GM12878 (cell line): ENCODE results near the gene ADAMTS2. TPM values are rescaled to one million over a fixed set of nuclear protein-coding genes. Genes with fewer than 3 reads are reported as not detected.

ENCODE experiments used
- ATAC-seq: fragments of 200-7000 bp; cut with Tn5 transposase; 3 replicates; pipeline ENCODE4 v1.9.1; 2020; ENCODE audit warnings: mild to moderate bottlenecking, moderate library complexity
- BruUV-seq: library from RNA; stranded (reverse); fragments of 400-500 nt; replicated peaks from 2 replicates; lab custom pipeline; 2021; lab: Mats Ljungman, UMichigan
- CTCF ChIA-PET: fragments of 300-600 bp; sonication (Branson Sonifier 250); formaldehyde crosslinking; extraction: SDS; loops from one replicate; lab custom pipeline; 2021; ENCODE audit warnings: inconsistent platforms; lab: Yijun Ruan, JAX
- POLR2A ChIA-PET: fragments of 350-600 bp; formaldehyde crosslinking; extraction: SDS; loops from one replicate; lab custom pipeline; 2021; ENCODE audit warnings: inconsistent platforms; lab: Charles Lee
- RAD21 ChIA-PET: fragments of 300-600 bp; sonication (Branson Sonifier 250); formaldehyde crosslinking; loops from one replicate; lab custom pipeline; 2023; ENCODE audit warnings: antibody characterized with exemption; ENCODE audit not compliant: unreplicated experiment; lab: Charles Lee
- SMC1A ChIA-PET: fragments of 300-600 bp; sonication (Branson Sonifier 250); formaldehyde crosslinking; loops from one replicate; lab custom pipeline; 2023; ENCODE audit not compliant: unreplicated experiment, uncharacterized antibody; lab: Charles Lee
- DNase-seq: peaks from one replicate; pipeline ENCODE4 v3.0.0-alpha.2; 2011; ENCODE audit warnings: low read depth, low spot score
- FAIRE-seq: peaks from 3 replicates; lab custom pipeline; 2011; peaks lifted over from hg19 to GRCh38; lab: Jason Lieb, UNC
- H2AFZ ChIP-seq: 2 replicates; pipeline ENCODE4 v1.6.0; 2011; ENCODE audit warnings: low read depth, low read length, control low read depth; ENCODE audit not compliant: control insufficient read depth
- H3K27ac ChIP-seq: 2 replicates; pipeline ENCODE4 v1.5.1; 2011; ENCODE audit warnings: control low read depth; ENCODE audit not compliant: control insufficient read depth, insufficient read depth
- H3K27me3 ChIP-seq, 2 experiments: replicated peaks in 1 of 2; 2 replicates each; pipeline versions ENCODE4 v1.6.0 to v1.6.1; 2011; ENCODE audit warnings: low read length in 1 of 2; ENCODE audit not compliant: control insufficient read depth in 2 of 2, insufficient read depth in 2 of 2
- H3K36me3 ChIP-seq, 2 experiments: 2 replicates each; pipeline ENCODE4 v1.5.1; 2011; ENCODE audit warnings: low read length in 1 of 2; ENCODE audit not compliant: control insufficient read depth in 2 of 2, insufficient read depth in 2 of 2
- H3K4me1 ChIP-seq: 2 replicates; pipeline ENCODE4 v1.6.1; 2011; ENCODE audit warnings: mild to moderate bottlenecking, low read length, moderate library complexity, mixed read lengths; ENCODE audit not compliant: control insufficient read depth, insufficient read depth
- H3K4me2 ChIP-seq: 2 replicates; pipeline ENCODE4 v1.6.0; 2011; ENCODE audit warnings: control low read depth; ENCODE audit not compliant: control insufficient read depth, insufficient read depth
- H3K4me3 ChIP-seq: fragments of 200-600 bp; sonication (generic); 2 replicates; pipeline ENCODE4 v1.5.1; 2016
- H3K79me2 ChIP-seq: 2 replicates; pipeline ENCODE4 v1.6.0; 2011; ENCODE audit warnings: low read length; ENCODE audit not compliant: control insufficient read depth, insufficient read depth
- H3K9ac ChIP-seq: 2 replicates; pipeline ENCODE4 v1.8.0; 2011; ENCODE audit warnings: low read length, control low read depth, mixed read lengths; ENCODE audit not compliant: control insufficient read depth, insufficient read depth
- H3K9me3 ChIP-seq: replicated peaks from 3 replicates; pipeline ENCODE4 v1.5.1; 2011; ENCODE audit warnings: mild to moderate bottlenecking, low read length; ENCODE audit not compliant: control insufficient read depth, insufficient read depth
- H4K20me1 ChIP-seq: 2 replicates; pipeline ENCODE4 v1.6.0; 2011; ENCODE audit not compliant: control insufficient read depth, insufficient read depth
- ATF7 ChIP-seq: fragments of 450-650 bp; IDR thresholded peaks from 2 replicates; pipeline ENCODE4 v1.6.1; 2016; ENCODE audit warnings: low read depth, mild to moderate bottlenecking
- CHD2 ChIP-seq: IDR thresholded peaks from 2 replicates; pipeline ENCODE4 v1.6.1; 2011; ENCODE audit warnings: low read depth, low read length, improper control_type of control experiment, borderline replicate concordance
- EP300 ChIP-seq, 2 experiments: fragments of 150-350 bp in 1 of 2; IDR thresholded peaks; 2 replicates each; pipeline ENCODE4 v1.6.1; 2011 to 2012; ENCODE audit warnings: low read depth in 2 of 2, low read length in 2 of 2, borderline replicate concordance in 1 of 2, improper control_type of control experiment in 1 of 2, inconsistent platforms in 1 of 2; ENCODE audit not compliant: control insufficient read depth in 1 of 2
- FOXM1 ChIP-seq: IDR thresholded peaks from 2 replicates; pipeline ENCODE4 v1.6.1; 2012; ENCODE audit warnings: low read depth, mild to moderate bottlenecking, inconsistent platforms, low read length, moderate library complexity
- GABPA ChIP-seq: IDR thresholded peaks from 2 replicates; pipeline ENCODE4 v1.6.1; 2014; ENCODE audit warnings: antibody characterized with exemption, low read depth, mild to moderate bottlenecking, inconsistent platforms
- IRF4 ChIP-seq: IDR thresholded peaks from 2 replicates; pipeline ENCODE4 v1.6.1; 2011; ENCODE audit warnings: low read depth, low read length
- KLF5 ChIP-seq: fragments of 450-650 bp; IDR thresholded peaks from 2 replicates; pipeline ENCODE4 v1.6.1; 2014; ENCODE audit warnings: mild to moderate bottlenecking; ENCODE audit not compliant: partially characterized antibody
- MTA3 ChIP-seq: IDR thresholded peaks from 2 replicates; pipeline ENCODE4 v1.6.1; 2012; ENCODE audit warnings: low read length, inconsistent platforms, borderline replicate concordance
- PAX5 ChIP-seq: IDR thresholded peaks from 2 replicates; pipeline ENCODE4 v1.6.1; 2011; ENCODE audit warnings: low read depth, low read length, borderline replicate concordance
- PAX8 ChIP-seq: fragments of 450-650 bp; IDR thresholded peaks from 2 replicates; pipeline ENCODE4 v1.6.1; 2017; ENCODE audit warnings: mild to moderate bottlenecking, moderate library complexity
- POLR2A ChIP-seq: IDR thresholded peaks from 2 replicates; pipeline ENCODE4 v1.6.1; 2011; ENCODE audit warnings: low read depth, mild to moderate bottlenecking, low read length
- RCOR1 ChIP-seq: conservative IDR thresholded peaks from 2 replicates; pipeline ENCODE4 v1.6.1; 2012; ENCODE audit warnings: low read depth, low read length, improper control_type of control experiment
- SMARCA5 ChIP-seq: fragments of 450-650 bp; IDR thresholded peaks from 2 replicates; pipeline ENCODE4 v1.6.1; 2017; ENCODE audit warnings: mild to moderate bottlenecking
- STAT1 ChIP-seq: fragments of 450-650 bp; conservative IDR thresholded peaks from 2 replicates; pipeline ENCODE4 v1.6.1; 2014; ENCODE audit warnings: antibody characterized with exemption, mild to moderate bottlenecking
- ZNF274 ChIP-seq: IDR thresholded peaks from one replicate; pipeline ENCODE4 v1.8.0; 2011; ENCODE audit not compliant: insufficient read length, insufficient read depth
- ZZZ3 ChIP-seq: IDR thresholded peaks from 2 replicates; pipeline ENCODE4 v1.6.1; 2011; ENCODE audit warnings: low read depth; ENCODE audit not compliant: control insufficient read depth, insufficient read length
- WGBS: methylation state at CpG from one replicate; pipeline ENCODE4 v1.1.6; 2016; ENCODE audit warnings: low lambda C conversion rate; ENCODE audit not compliant: insufficient replicate concordance, insufficient coverage; ENCODE audit errors: missing lambda C conversion rate; 5-methylcytosine and 5-hydroxymethylcytosine counted together
- in situ Hi-C: fragments of 300-500 bp; cut with MboI; formaldehyde crosslinking; loops from 9 replicates; pipeline ENCODE4 v1.14.3; 2018; ENCODE audit warnings: mixed read lengths
- intact Hi-C: fragments of 100-400 bp; cut with micrococcal nuclease; formaldehyde crosslinking; loops from one replicate; pipeline ENCODE4 v1.14.2; 2022; ENCODE audit not compliant: unreplicated experiment
- polyA plus RNA-seq, 11 experiments: library from polyadenylated mRNA; depleted of rRNA in 4 of 11; unstranded in 6 of 11; stranded (reverse) in 5 of 11; fragments of >200 nt; fragmentation: Nextera tagmentation in 4 of 11; fragmentation: Illumina TruSeq in 1 of 11; extraction: Ambion mirVana in 4 of 11; extraction: Trizol in 1 of 11; gene quantifications; 1 replicate in 1 of 11; 2 replicates in 10 of 11; pipeline versions ENCODE4 v1.2.1 to v1.2.3, GENCODE V29; 2011 to 2016; ENCODE audit warnings: inconsistent platforms in 2 of 11, missing spikeins in 2 of 11, low read depth in 1 of 11
- total RNA-seq, 4 experiments: library from RNA; depleted of rRNA in 3 of 4; stranded (reverse); fragments of >200 nt in 3 of 4; fragmentation: Illumina TruSeq in 1 of 4; extraction: Trizol in 1 of 4; gene quantifications; 2 replicates each; pipeline versions ENCODE4 v1.2.1 to v1.2.3, GENCODE V29; 2013 to 2021

ADAMTS2 gene
- total and polyA plus RNA-seq, 10 of the 15 experiments (the other 5 are each of a cell fraction or from before 2014, with no cell fraction given) = 0.03 to 0.05 TPM; not detected in 8

DNA sequence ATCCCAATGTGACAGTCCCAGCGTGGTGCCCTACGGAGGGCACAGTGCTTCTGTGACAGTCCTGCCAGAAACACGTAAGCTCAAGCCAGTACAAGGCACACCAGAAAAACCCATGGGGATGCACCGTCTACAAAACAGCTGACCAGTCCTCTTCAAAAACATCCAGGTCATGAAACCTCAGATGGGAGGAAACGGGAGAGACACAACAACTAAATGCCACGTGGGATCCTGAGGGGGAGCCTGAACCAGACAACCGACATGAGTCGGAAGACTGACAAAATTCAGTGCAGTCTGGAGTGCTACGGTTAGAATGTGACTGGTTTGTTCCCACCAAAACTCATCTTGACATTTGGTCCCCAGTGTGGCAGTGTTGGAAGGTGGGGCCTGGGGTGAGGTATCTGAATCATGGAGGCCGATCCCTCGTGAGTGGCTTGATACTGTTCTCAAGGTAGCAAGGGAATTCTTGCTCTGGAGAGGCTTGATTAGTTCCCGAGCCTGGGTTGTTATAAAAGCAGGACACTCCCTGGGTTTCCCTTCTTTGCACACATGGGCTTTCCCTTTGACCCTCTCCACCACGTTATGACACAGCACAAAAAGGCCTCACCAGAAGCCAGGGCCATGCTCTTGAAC lies 55.4 kb downstream of the ADAMTS2 start:
- POLR2A ChIA-PET = no interaction called here
- H3K27ac ChIP-seq = no peak overlapping the region
- H3K9me3 ChIP-seq = no peaks in the 10 kb centered on the region; the same call in 2 of the 3 replicates
- no peak overlapping the region for H2AFZ ChIP-seq
- CTCF ChIA-PET = no interaction called here
- RAD21 ChIA-PET = no interaction called here
- 39% methylated on average over 13 of the region's 13 CpGs for WGBS
- no peak overlapping the region for H3K4me3 ChIP-seq
- no peaks in the 10 kb centered on the region for H3K36me3 ChIP-seq
- DNase-seq (no peak), FAIRE-seq (no peak), ATAC-seq (no peak)
- no peaks in the 10 kb centered on the region for H3K79me2 ChIP-seq
- SMC1A ChIA-PET = no interaction called here
- in situ Hi-C loops = no loop called here
- TF ChIP-seq FOXM1 = no peak
- TF ChIP-seq STAT1 = no peak
- no peak for TF ChIP-seq KLF5
- no peak for TF ChIP-seq ZNF274
- no peak overlapping the region for H3K9ac ChIP-seq
- no peaks in the 10 kb centered on the region for H3K4me1 ChIP-seq
- no TSS peak for BruUV-seq
- no peaks in the 10 kb centered on the region for H4K20me1 ChIP-seq
- H3K4me2 ChIP-seq = no peak overlapping the region
- H3K27me3 ChIP-seq = no peaks in the 10 kb centered on the region
- intact Hi-C loops = no loop called here

DNA sequence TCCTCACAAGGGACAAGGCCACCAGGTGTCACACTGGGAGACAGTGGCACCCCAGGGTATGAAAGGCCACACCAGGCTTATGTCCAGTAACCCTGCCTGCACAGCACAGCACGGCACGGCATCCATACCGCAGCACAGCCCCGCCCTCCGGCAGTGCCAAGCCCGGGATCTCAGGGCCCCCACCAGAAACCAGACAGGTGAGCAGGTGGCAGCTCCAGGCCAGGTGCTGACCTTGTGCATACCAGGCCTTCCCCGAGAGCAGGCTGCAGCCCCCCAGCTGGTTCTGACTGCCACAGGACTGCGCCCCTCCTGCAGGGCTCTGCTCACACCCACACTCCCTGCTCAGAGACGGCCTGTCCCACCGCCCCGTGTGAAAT lies 56.5 kb downstream of the ADAMTS2 start:
- Histone ChIP-seq H2AFZ (no peak overlapping the region), H3K4me1 (no peaks in the 10 kb centered on the region), H3K27ac (no peak overlapping the region), H3K9ac (no peak overlapping the region), H3K4me2 (no peak overlapping the region), H3K79me2 (no peaks in the 10 kb centered on the region), H3K36me3 (no peaks in the 10 kb centered on the region), H4K20me1 (no peaks in the 10 kb centered on the region), H3K4me3 (no peak overlapping the region), H3K9me3 (no peaks in the 10 kb centered on the region; the same call in 2 of the 3 replicates), H3K27me3 (no peaks in the 10 kb centered on the region)
- ChIA-PET RAD21 (no interaction called here), POLR2A (no interaction called here), SMC1A (no interaction called here), CTCF (no interaction called here)
- in situ Hi-C loops = no loop called here
- TF ChIP-seq ZZZ3 (no peak), POLR2A (no peak), PAX8 (no peak), GABPA (no peak), PAX5 (no peak), CHD2 (no peak), MTA3 (no peak), SMARCA5 (no peak), EP300 (IDR thresholded peaks at IDR 0.05; ENCODE audit: borderline replicate concordance in 1 of 2, control insufficient read depth in 1 of 2, low read depth in 2 of 2, low read length in 2 of 2) (no peak), ATF7 (no peak), RCOR1 (no peak), IRF4 (no peak)
- FAIRE-seq = no peak
- DNase-seq = no peak
- BruUV-seq = no TSS peak
- WGBS = 31% methylated on average over 11 of the region's 11 CpGs
- ATAC-seq = no peak
- intact Hi-C loops = no loop called here
